Activated CD8-positive, alpha-beta memory T cell treated with anti-CD3 and anti-CD28 coated beads for 48 hours (primary cell): ENCODE data around the gene NT5DC1.

Source experiments
- DNase-seq, 3 experiments: peaks; one replicate each; pipeline ENCODE4 v3.0.0-alpha.2; 2020; ENCODE audit warnings: low read depth in 2 of 3, low spot score in 2 of 3

The NT5DC1 gene

DNA sequence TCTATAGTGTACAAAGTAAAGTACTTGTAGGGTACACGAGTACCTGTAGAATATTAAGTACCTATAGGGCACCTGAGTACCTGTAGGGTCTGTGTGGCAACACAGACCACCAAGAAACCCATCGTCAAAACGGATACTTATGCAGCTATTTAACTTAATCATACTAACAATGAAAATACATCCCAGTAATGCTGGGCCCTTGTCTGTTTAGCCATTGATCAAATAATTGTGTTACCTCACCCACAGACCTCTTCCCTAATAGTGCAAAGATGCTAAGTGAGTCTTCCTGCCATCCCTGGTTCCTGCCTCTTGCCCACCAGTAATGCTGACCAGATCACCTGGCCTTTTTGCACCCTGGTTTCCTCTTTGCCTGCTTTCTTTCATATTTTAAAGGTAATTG is 32.8 kb downstream of the NT5DC1 start:
- DNase-seq: no peak

GRCh38 chr6:116136373-116136772 is 35.7 kb downstream of the NT5DC1 start:
- DNase-seq: no peak

- DNase-seq: no peak
Observed at GRCh38 chr6:116136933-116137340, 36.3 kb downstream of the NT5DC1 start.

GRCh38 chr6:116139917-116140316 is 39.3 kb downstream of the NT5DC1 start:
- DNase-seq: no peak

GRCh38 chr6:116144605-116145004 is 44.0 kb downstream of the NT5DC1 start:
- DNase-seq: no peak

DNA sequence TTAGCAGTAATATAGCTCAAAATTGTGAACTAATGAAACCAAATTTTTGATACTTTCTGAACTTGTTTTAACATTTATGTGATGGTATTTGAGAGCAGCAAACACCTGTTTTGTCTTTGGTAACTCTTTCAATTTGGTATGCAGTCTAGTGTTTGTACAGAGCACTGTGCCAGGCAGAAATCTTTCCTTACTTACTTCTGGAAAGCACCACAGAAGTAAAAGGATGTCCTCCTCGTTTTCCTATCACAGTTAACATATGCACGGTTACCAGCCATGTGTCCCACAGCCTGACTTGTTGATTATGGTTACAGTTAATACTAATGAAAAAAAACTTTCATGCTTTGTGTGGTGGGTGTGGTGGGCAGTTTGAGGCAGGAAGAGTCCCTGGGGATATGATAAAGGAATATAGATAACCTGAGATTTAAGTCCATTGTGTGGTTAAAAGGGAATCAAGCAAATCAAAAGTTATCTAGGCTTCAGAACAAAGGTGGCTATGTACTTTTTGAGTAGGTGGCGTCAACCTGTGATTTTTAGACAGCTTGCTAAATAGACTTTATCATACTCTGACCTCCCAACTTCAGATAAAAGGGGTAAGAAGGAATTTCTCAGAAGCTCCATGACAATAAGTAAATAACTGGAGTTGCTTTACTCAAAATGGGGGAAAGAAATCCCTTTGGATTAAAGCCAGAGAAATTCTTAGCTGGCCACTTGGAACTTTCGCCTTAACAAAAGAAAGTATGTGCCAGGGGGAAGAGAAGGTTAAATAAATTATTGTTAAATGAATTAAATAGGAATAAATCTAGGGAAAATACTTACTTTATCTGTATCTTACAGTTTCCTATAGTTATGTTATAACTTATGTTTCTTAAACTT is 45.4 kb downstream of the NT5DC1 start:
- DNase-seq: no peak

GRCh38 chr6:116152620-116153019 is 52.0 kb downstream of the NT5DC1 start:
- no peak for DNase-seq

DNA sequence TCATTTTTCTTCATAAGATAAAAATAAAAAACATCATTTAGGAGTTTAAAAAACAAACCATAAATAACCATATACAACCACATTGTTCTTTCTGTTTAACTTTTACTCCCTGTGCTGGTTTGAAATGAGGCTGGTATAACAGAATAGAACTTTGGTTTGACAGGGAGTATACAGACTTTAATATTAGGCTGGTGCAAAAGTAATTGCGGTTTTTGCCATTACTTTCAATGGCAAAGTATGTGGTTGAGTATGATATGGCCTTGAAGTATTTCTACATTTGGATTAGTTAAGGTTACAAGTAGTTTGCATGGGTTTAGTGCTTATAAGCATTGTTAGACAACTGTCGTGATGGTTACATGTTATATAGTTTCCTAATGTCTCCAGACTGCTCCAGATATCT is 54.2 kb downstream of the NT5DC1 start:
- no peak for DNase-seq

DNA sequence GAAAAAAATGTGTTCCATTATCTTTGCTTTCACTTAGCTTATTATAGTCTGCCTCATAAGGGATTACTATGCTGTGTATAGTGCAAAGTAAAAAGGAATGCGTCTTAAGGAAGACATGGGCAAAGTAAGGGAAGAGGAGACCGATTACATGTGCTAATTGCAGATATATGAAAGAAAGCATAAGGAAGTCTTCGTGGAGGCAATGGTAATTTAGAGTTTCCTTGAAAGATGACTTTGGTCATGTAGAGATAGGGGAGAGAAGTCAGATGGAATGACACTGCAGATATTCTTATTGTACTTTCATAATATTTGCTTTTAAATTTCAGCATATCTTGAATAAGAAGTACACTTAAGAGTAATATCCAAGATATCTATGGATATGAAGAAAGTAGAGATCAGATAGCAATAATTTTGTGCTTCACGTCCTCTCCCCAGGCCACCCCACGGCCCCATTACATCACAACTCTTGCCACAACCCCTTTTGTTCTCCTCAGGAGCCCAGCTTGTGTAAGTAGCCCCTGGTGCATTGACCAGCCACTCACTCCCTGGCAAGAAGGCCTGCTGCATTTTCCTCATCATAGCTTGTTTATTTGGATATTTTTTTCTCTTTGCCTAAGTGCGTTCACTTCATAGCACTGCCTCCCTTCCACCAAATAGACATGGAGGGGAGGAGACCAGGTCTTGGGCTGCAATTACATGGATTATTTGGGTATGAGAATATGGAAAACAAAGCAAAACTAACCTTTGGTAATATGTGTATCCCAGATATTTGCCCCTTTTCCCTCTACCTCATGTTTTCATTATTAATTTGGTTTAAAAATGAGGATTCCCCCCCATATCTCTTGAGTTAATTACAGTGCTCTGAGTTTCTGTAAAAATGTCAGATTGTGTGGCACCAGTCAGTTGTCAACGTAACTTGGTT is 56.0 kb downstream of the NT5DC1 start:
- DNase-seq: no peak

DNA sequence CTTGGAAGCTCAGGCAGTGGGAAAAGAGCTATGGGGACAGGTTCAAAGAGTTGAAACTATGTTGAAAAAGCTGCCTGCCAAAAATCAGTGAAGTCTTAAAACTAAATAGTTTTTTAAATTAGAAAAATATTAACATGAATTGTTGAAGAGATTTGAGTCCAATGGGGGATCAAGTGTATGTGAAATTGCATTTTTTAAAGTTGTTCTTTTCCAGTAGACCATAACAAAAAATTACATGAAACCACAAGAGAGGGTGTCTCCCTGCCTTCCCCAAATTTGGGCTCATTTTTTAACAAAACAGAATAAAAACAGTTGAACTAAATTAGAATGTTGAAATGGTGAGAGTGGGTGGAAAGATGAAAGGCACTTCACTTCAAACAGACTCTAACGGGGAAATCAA is 56.7 kb downstream of the NT5DC1 start:
- no peak for DNase-seq

DNA sequence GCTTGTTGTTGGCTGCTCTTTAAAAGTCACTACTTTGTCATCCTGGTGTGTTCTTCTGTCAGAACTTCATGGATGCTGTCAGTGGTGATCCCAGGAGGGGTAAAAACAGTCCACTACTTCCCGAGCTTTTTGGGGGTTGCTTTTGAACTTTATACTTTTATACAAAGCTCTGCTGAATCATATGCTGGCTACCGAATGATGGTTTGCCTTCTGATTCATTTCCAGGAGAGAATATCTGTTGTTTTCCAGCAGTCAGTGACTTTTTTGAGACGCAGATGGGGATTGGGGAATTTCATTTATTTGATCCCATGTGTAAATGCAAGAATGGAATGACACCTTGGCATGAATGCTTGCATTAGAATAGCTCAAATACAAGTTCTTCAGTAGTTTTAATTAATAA is 58.0 kb downstream of the NT5DC1 start:
- DNase-seq: no peak

- DNase-seq: no peak
Observed at GRCh38 chr6:116159782-116160524, 59.3 kb downstream of the NT5DC1 start.

GRCh38 chr6:116165596-116165995 is 64.9 kb downstream of the NT5DC1 start:
- DNase-seq: no peak

DNA sequence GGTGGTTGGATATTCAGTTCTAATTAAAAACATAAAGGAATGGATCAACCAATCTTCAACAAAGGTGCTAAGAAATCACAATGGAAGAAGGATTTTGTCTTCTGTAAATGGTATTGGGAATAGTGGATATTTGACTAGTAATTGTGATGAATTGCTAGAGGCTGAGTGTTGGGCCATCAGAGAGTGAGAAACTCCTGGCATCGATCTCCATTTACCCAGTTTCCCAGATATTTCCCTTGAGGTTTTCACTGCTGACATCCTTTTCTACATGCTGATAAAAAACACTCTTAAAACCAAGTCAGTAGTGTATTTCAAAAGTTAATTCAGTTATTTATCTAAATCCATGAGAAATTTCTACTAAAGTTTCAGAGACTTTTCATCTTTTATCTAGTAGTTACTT is 65.7 kb downstream of the NT5DC1 start:
- no peak for DNase-seq

DNA sequence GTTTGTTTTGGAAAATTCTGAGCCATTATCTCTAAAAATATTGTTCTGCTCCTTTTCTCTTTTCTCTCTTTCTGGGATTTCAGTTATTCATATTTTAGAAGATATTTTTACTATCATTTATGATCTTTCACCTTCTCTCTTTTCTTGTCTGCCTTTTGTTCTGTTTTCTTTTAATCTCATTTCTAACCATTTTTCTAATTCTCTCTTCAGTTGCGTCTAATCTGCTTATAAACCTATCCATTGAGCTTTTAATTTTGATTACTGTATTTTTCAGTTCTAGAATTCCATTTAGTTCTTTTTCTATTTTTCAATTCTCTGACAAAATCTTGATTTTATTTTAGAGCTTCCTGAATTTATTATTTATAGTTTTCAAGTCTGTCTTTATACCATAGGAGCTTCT is 67.5 kb downstream of the NT5DC1 start:
- no peak for DNase-seq

DNA sequence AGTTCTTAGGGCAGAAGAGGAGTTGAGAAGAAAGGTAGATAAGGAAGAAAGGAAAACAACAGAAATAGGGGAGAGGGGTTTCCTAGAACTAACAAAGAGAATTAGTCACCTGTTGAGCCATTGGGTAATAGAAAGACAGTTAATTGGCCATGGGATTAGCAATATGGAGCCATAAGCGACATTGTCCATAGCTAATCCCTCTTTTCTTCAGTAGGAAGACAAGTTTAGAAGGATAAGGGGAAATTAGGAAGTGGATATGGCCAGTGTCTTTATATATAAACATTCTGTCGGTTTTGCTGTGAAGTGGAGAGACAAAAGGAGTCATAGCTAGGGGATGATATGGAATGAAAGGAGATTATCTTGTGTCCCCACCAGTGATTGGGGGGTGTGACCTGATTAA is 69.2 kb downstream of the NT5DC1 start:
- no peak for DNase-seq

- no peak for DNase-seq
Observed at GRCh38 chr6:116170358-116171057, 69.9 kb downstream of the NT5DC1 start.

DNA sequence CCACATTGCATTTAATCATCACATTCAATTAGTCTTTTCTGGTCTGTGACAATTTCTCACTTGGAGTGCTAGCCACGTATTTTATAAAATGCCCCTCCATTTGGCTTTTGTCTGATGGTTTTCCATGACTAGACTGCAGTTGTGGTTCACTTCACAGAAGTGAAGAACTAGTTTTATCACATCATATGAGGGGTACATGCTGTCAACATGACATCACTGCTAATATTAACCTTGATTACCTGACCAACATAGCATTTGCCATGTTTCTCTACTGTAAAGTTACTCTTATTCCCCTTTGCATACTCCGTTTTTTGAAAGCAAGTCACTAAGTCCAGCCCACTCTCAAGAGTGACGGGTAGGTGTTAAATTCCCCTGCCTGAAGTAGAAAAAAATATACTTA is 73.3 kb downstream of the NT5DC1 start:
- no peak for DNase-seq

DNA sequence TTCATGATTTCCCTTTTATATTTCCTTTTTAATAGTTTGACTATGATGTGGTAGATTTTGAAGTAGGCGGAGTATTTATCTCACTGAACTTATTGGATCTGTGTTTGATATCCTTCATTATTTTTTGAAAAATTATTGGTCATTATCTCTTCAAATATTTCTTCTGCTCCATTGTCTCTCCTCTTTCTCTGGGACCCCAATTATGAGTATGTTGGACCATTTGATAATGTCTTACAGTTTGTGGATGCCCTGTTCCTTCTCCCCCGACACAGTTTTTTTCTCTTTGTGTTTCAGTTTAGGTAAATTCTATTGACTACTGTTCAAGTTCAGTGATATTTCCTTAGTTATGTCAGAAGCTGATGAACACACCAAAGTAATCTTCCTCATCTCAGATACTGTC is 74.7 kb downstream of the NT5DC1 start:
- DNase-seq: no peak

- no peak for DNase-seq
Observed at GRCh38 chr6:116176596-116176995, 75.9 kb downstream of the NT5DC1 start.

DNA sequence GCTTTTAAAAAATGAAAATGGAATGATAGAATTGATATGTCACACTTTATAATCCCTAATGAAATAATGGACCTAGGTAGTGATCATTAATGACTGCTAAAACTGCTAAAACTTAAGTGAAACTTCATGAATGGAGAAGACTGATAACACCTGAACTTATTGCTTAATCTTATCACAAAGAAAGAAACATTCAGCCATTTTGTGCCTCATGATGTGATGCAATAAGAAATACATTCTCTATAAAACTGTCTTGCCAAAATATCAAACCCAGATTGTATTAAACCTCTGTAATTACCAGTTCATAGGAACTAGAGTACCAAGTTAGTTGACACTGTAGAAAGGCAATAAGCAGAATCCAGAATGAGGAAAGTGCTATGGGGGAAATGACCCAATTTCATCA is 79.7 kb downstream of the NT5DC1 start:
- DNase-seq: no peak
